DOHH2 (cell line): Measurements from ENCODE around the gene ESYT3.

Experiments
- EZH2phosphoT487 ChIP-seq: fragments of 200-600 bp; sonication (generic); IDR thresholded peaks from 2 replicates; pipeline ENCODE4 v1.6.1; 2017; ENCODE audit warnings: borderline replicate concordance, mild to moderate bottlenecking, antibody characterized with exemption, low read length, moderate library complexity, mixed read lengths
- TF ChIP-seq, protein P1 (sequence below): fragments of 200-600 bp; sonication (generic); IDR thresholded peaks from one replicate; pipeline ENCODE4 v1.5.1; 2014; ENCODE audit warnings: antibody characterized with exemption, mild to moderate bottlenecking, low read depth, low read length; ENCODE audit not compliant: poor library complexity, severe bottlenecking

DNA sequence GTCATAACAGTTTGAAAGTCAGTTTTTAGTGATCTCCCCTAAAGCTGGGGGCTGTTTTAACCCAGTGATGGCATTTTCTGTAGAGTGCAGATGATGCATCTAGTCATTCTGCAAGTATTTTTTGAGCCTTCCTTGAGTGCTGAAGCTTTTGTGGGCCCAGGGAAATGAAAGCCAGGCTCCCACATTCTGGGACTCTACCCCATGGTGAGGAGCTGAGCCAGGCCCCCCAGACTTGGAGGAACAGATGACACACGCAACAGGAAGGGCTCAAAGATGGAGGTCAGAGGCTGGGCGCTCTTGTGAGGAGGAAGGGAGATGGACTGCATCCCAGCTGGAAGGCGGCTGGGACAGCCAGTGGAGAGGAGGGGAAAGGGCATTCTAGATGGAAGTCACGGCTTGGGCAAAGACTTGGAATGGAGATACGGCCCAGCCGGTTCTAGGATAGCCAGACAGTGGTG is 45.2 kb upstream of the ESYT3 start:
- TF ChIP-seq, protein P1, sequence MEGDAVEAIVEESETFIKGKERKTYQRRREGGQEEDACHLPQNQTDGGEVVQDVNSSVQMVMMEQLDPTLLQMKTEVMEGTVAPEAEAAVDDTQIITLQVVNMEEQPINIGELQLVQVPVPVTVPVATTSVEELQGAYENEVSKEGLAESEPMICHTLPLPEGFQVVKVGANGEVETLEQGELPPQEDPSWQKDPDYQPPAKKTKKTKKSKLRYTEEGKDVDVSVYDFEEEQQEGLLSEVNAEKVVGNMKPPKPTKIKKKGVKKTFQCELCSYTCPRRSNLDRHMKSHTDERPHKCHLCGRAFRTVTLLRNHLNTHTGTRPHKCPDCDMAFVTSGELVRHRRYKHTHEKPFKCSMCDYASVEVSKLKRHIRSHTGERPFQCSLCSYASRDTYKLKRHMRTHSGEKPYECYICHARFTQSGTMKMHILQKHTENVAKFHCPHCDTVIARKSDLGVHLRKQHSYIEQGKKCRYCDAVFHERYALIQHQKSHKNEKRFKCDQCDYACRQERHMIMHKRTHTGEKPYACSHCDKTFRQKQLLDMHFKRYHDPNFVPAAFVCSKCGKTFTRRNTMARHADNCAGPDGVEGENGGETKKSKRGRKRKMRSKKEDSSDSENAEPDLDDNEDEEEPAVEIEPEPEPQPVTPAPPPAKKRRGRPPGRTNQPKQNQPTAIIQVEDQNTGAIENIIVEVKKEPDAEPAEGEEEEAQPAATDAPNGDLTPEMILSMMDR: no peak
- TF ChIP-seq EZH2phosphoT487: no peak
